GM21381 (cell line): ENCODE measurements around the gene CACNA1F.

Experiments used
- ATAC-seq: cut with Tn5 transposase; IDR thresholded peaks from one replicate; pipeline ENCODE4 v1.9.1; 2021; ENCODE audit warnings: mild to moderate bottlenecking, moderate library complexity; ENCODE audit not compliant: unreplicated experiment

CACNA1F gene

GRCh38 chrX:49257846-49258748 lies 25.0 kb upstream of the CACNA1F start:
- ATAC-seq: no peak

- ATAC-seq: no peak
These were observed 24.1 kb upstream of the CACNA1F start for GRCh38 chrX:49257074-49257790.

GRCh38 chrX:49256268-49256995 lies 23.3 kb upstream of the CACNA1F start:
- ATAC-seq: no peak

- ATAC-seq: no peak
These were observed 21.5 kb upstream of the CACNA1F start for GRCh38 chrX:49254639-49255038.

GRCh38 chrX:49251325-49251724 lies 18.2 kb upstream of the CACNA1F start:
- no peak for ATAC-seq

- no peak for ATAC-seq
These were observed 17.4 kb upstream of the CACNA1F start for GRCh38 chrX:49250578-49250977.

- no peak for ATAC-seq
These were observed 16.9 kb upstream of the CACNA1F start for GRCh38 chrX:49250066-49250465.

- no peak for ATAC-seq
These were observed 16.5 kb upstream of the CACNA1F start for GRCh38 chrX:49249616-49250015.

- no peak for ATAC-seq
These were observed 15.9 kb upstream of the CACNA1F start for GRCh38 chrX:49249071-49249470.

GRCh38 chrX:49247916-49248811 lies 15.0 kb upstream of the CACNA1F start:
- ATAC-seq: no peak

GRCh38 chrX:49247346-49247745 lies 14.2 kb upstream of the CACNA1F start:
- ATAC-seq: no peak

GRCh38 chrX:49246541-49246940 lies 13.4 kb upstream of the CACNA1F start:
- no peak for ATAC-seq

GRCh38 chrX:49244207-49244606 lies 11.1 kb upstream of the CACNA1F start:
- ATAC-seq: no peak

- ATAC-seq: no peak
These were observed 10.0 kb upstream of the CACNA1F start for GRCh38 chrX:49243166-49243565.

GRCh38 chrX:49242545-49243066 lies 9.5 kb upstream of the CACNA1F start:
- no peak for ATAC-seq

- no peak for ATAC-seq
These were observed 5.6 kb upstream of the CACNA1F start for GRCh38 chrX:49238735-49239134.

GRCh38 chrX:49237060-49237459 lies 3.9 kb upstream of the CACNA1F start:
- no peak for ATAC-seq

GRCh38 chrX:49233887-49234555 lies 881 bp upstream of the CACNA1F start:
- no peak for ATAC-seq

GRCh38 chrX:49232525-49232924 lies 615 bp downstream of the CACNA1F start:
- ATAC-seq: no peak
